GM23338 (cell line): ENCODE data around the gene PLXND1. TPM values are rescaled to one million over a fixed set of nuclear protein-coding genes. Genes with fewer than 3 reads are reported as not detected.

ENCODE experiments used
- ATAC-seq: fragments of 200-7000 bp; cut with Tn5 transposase; 3 replicates; pipeline ENCODE4 v1.9.1; 2020
- DNase-seq: peaks from one replicate; pipeline ENCODE4 v3.0.0-alpha.2; 2015; ENCODE audit warnings: low spot score
- H2AFZ ChIP-seq: fragments of 200-600 bp; sonication (generic); 2 replicates; pipeline ENCODE4 v1.8.0; 2016; ENCODE audit warnings: antibody characterized with exemption, mild to moderate bottlenecking, moderate library complexity
- H3F3A ChIP-seq: fragments of 200-600 bp; sonication (generic); replicated peaks from 2 replicates; pipeline ENCODE4 v1.8.0; 2017; ENCODE audit warnings: antibody characterized with exemption, mixed run types, low read depth
- H3K27ac ChIP-seq: fragments of 200-600 bp; sonication (generic); 2 replicates; pipeline ENCODE4 v1.6.1; 2016; ENCODE audit warnings: low read depth
- H3K27me3 ChIP-seq: fragments of 200-600 bp; sonication (generic); 2 replicates; pipeline ENCODE4 v1.8.0; 2016; ENCODE audit warnings: mild to moderate bottlenecking, mixed run types, moderate library complexity; ENCODE audit not compliant: insufficient read depth
- H3K36me3 ChIP-seq: fragments of 200-600 bp; sonication (generic); 2 replicates; pipeline ENCODE4 v1.8.0; 2016; ENCODE audit warnings: mild to moderate bottlenecking; ENCODE audit not compliant: insufficient read depth
- H3K4me1 ChIP-seq: fragments of 200-600 bp; sonication (generic); 2 replicates; pipeline ENCODE4 v1.8.0; 2016; ENCODE audit warnings: mild to moderate bottlenecking, moderate library complexity; ENCODE audit not compliant: insufficient read depth
- H3K4me2 ChIP-seq: fragments of 200-600 bp; sonication (generic); 2 replicates; pipeline ENCODE4 v1.7.1; 2017; ENCODE audit warnings: mixed run types
- H3K4me3 ChIP-seq: fragments of 200-600 bp; sonication (generic); 2 replicates; pipeline ENCODE4 v1.6.1; 2016; ENCODE audit warnings: mixed run types
- H3K79me2 ChIP-seq: fragments of 200-600 bp; sonication (generic); replicated peaks from 2 replicates; pipeline ENCODE4 v1.8.0; 2017; ENCODE audit warnings: mild to moderate bottlenecking; ENCODE audit not compliant: insufficient read depth
- H3K9me2 ChIP-seq: fragments of 200-600 bp; sonication (generic); 2 replicates; pipeline ENCODE4 v1.8.0; 2017; ENCODE audit not compliant: insufficient read depth
- H4K20me1 ChIP-seq: fragments of 200-600 bp; sonication (generic); replicated peaks from 2 replicates; pipeline ENCODE4 v1.8.0; 2017; ENCODE audit warnings: mild to moderate bottlenecking; ENCODE audit not compliant: insufficient read depth
- H3K27ac Mint-ChIP-seq: 2 replicates; pipeline ENCODE4 v1.8.0; 2020; ENCODE audit warnings: inconsistent platforms, mild to moderate bottlenecking, moderate library complexity, mixed read lengths
- H3K27me3 Mint-ChIP-seq: 3 replicates; pipeline ENCODE4 v1.8.0; 2022; ENCODE audit warnings: low read depth, mild to moderate bottlenecking, moderate library complexity, mixed read lengths, inconsistent platforms; ENCODE audit not compliant: insufficient read depth, poor library complexity
- H3K36me3 Mint-ChIP-seq: 3 replicates; pipeline ENCODE4 v1.8.0; 2021; ENCODE audit warnings: low read depth, mild to moderate bottlenecking, inconsistent platforms, moderate library complexity, mixed read lengths
- H3K4me1 Mint-ChIP-seq: 3 replicates; pipeline ENCODE4 v1.8.0; 2020; ENCODE audit warnings: mild to moderate bottlenecking, inconsistent platforms, mixed read lengths
- H3K4me3 Mint-ChIP-seq: 3 replicates; pipeline ENCODE4 v1.8.0; 2021; ENCODE audit warnings: moderate library complexity, mild to moderate bottlenecking, inconsistent platforms, mixed read lengths
- H3K9me3 Mint-ChIP-seq: 3 replicates; pipeline ENCODE4 v1.8.0; 2020; ENCODE audit warnings: moderate library complexity, mild to moderate bottlenecking, inconsistent platforms, mixed read lengths
- CTCF ChIP-seq, 2 experiments: fragments of 200-600 bp in 1 of 2; sonication (generic) in 1 of 2; conservative IDR thresholded peaks; 2 replicates each; pipeline versions ENCODE4 v1.5.1 to v1.6.1; 2016 to 2017; ENCODE audit warnings: antibody characterized with exemption in 2 of 2, low read depth in 2 of 2, mild to moderate bottlenecking in 2 of 2, moderate library complexity in 1 of 2
- ETS1 ChIP-seq: IDR thresholded peaks from 2 replicates; pipeline ENCODE4 v1.6.1; 2016; ENCODE audit warnings: antibody characterized with exemption
- POLR2AphosphoS5 ChIP-seq: IDR thresholded peaks from 2 replicates; pipeline ENCODE4 v1.6.1; 2016; ENCODE audit warnings: antibody characterized with exemption, low read depth
- ZNF114 ChIP-seq: fragments of 250-450 bp; sonication (Bioruptor Pico); IDR thresholded peaks from 2 replicates; pipeline ENCODE4 v1.5.0; 2020; ENCODE audit warnings: mild to moderate bottlenecking, moderate library complexity
- polyA plus RNA-seq: library from polyadenylated mRNA; unstranded; fragments of >200 nt; fragmentation: Nextera tagmentation; extraction: Ambion mirVana; gene quantifications from 2 replicates; pipeline ENCODE4 v1.2.1, GENCODE V29; 2016
- total RNA-seq: library from RNA; depleted of rRNA; stranded (reverse); fragments of >200 nt; shearing (Covaris generic); gene quantifications from 2 replicates; pipeline ENCODE4 v1.2.3, GENCODE V29; 2014
- TF ChIP-seq, protein P1 (sequence below): fragments of 250-450 bp; sonication (Bioruptor Pico); IDR thresholded peaks from 2 replicates; pipeline ENCODE4 v1.5.0; 2020; ENCODE audit warnings: mild to moderate bottlenecking, moderate library complexity

The PLXND1 gene
- total and polyA plus RNA-seq, 2 experiments from 2014 or later: 13.3 to 60.4 TPM

DNA sequence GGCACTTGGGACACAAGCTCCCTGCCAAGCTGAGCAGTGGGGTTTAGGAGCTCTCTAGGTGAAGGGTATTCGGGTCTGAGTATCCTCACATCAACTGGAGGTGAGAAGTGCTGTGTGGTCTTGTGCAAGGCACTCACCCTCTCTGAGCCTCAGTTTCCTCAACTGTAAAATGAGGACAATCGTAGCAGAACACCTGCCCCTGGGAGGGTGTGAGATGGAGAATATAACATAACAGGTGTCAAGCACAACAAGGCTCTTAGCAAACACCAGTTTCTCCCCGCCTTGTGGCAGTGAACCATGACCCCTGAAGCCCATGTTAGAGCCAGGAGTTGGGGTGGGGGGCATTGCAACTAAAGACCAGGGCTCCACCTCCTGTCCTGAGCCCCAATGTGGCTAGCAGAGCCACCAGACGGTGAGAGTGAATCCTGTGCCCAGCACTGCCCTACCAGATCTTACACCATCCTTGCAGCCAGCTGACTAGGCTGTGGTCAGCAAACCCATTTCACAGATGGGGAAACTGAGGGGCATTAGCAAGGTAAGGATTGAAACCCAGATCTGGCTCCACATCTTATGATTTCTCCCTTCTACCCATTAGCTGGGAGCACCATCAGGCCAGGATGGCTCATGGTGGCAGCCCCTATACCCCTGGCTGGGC is 2.6 kb upstream of the PLXND1 start:
- Mint-ChIP-seq H3K27ac (no peak overlapping the region), H3K4me1 (peaks cover 40% of the 10 kb centered on the region)

GRCh38 chr3:129608087-129608935 is 1.8 kb upstream of the PLXND1 start:
- peaks cover 14% of the 10 kb centered on the region for H3F3A ChIP-seq
- H3K4me3 ChIP-seq: no peak overlapping the region
- DNase-seq: peak; percentile 78
- peaks cover 40% of the 10 kb centered on the region; the same call in 1 of the 2 replicates for H3K4me1 ChIP-seq
- TF ChIP-seq CTCF (conservative IDR thresholded peaks at IDR 0.05; ENCODE audit: low read depth in 2 of 2) (peak; percentile 37 to 86), ETS1 (peak; percentile 27; the same call in 1 of the 2 replicates)
- TF ChIP-seq, protein P1, sequence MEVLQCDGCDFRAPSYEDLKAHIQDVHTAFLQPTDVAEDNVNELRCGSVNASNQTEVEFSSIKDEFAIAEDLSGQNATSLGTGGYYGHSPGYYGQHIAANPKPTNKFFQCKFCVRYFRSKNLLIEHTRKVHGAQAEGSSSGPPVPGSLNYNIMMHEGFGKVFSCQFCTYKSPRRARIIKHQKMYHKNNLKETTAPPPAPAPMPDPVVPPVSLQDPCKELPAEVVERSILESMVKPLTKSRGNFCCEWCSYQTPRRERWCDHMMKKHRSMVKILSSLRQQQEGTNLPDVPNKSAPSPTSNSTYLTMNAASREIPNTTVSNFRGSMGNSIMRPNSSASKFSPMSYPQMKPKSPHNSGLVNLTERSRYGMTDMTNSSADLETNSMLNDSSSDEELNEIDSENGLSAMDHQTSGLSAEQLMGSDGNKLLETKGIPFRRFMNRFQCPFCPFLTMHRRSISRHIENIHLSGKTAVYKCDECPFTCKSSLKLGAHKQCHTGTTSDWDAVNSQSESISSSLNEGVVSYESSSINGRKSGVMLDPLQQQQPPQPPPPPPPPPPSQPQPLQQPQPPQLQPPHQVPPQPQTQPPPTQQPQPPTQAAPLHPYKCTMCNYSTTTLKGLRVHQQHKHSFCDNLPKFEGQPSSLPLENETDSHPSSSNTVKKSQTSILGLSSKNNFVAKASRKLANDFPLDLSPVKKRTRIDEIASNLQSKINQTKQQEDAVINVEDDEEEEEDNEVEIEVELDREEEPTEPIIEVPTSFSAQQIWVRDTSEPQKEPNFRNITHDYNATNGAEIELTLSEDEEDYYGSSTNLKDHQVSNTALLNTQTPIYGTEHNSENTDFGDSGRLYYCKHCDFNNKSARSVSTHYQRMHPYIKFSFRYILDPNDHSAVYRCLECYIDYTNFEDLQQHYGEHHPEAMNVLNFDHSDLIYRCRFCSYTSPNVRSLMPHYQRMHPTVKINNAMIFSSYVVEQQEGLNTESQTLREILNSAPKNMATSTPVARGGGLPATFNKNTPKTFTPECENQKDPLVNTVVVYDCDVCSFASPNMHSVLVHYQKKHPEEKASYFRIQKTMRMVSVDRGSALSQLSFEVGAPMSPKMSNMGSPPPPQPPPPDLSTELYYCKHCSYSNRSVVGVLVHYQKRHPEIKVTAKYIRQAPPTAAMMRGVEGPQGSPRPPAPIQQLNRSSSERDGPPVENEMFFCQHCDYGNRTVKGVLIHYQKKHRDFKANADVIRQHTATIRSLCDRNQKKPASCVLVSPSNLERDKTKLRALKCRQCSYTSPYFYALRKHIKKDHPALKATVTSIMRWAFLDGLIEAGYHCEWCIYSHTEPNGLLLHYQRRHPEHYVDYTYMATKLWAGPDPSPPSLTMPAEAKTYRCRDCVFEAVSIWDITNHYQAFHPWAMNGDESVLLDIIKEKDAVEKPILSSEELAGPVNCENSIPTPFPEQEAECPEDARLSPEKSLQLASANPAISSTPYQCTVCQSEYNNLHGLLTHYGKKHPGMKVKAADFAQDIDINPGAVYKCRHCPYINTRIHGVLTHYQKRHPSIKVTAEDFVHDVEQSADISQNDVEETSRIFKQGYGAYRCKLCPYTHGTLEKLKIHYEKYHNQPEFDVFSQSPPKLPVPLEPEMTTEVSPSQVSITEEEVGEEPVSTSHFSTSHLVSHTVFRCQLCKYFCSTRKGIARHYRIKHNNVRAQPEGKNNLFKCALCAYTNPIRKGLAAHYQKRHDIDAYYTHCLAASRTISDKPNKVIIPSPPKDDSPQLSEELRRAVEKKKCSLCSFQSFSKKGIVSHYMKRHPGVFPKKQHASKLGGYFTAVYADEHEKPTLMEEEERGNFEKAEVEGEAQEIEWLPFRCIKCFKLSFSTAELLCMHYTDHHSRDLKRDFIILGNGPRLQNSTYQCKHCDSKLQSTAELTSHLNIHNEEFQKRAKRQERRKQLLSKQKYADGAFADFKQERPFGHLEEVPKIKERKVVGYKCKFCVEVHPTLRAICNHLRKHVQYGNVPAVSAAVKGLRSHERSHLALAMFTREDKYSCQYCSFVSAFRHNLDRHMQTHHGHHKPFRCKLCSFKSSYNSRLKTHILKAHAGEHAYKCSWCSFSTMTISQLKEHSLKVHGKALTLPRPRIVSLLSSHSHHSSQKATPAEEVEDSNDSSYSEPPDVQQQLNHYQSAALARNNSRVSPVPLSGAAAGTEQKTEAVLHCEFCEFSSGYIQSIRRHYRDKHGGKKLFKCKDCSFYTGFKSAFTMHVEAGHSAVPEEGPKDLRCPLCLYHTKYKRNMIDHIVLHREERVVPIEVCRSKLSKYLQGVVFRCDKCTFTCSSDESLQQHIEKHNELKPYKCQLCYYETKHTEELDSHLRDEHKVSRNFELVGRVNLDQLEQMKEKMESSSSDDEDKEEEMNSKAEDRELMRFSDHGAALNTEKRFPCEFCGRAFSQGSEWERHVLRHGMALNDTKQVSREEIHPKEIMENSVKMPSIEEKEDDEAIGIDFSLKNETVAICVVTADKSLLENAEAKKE (CRISPR knock-in tag): no peak
- Mint-ChIP-seq H3K4me1 (peaks cover 47% of the 10 kb centered on the region), H3K9me3 (no peaks in the 10 kb centered on the region; the same call in 2 of the 3 replicates), H3K27ac (no peak overlapping the region), H3K4me3 (peak overlapping the region; percentile 1; the same call in 1 of the 3 replicates), H3K27me3 (peaks cover 38% of the 10 kb centered on the region), H3K36me3 (no peaks in the 10 kb centered on the region)
- H3K27me3 ChIP-seq: peaks cover 42% of the 10 kb centered on the region
- peak; percentile 17 for ATAC-seq
- H3K9me2 ChIP-seq: no peaks in the 10 kb centered on the region
- no peaks in the 10 kb centered on the region for H3K36me3 ChIP-seq
- H2AFZ ChIP-seq: no peak overlapping the region
- H3K27ac ChIP-seq: no peak overlapping the region
- H3K79me2 ChIP-seq: peaks cover 4% of the 10 kb centered on the region; the same call in 1 of the 2 replicates
- peaks cover 7% of the 10 kb centered on the region for H4K20me1 ChIP-seq
- peak overlapping the region; percentile 94 for H3K4me2 ChIP-seq

More for the DNA sequence above, 2.6 kb upstream of the PLXND1 start:
- Histone ChIP-seq H3K4me3 (no peak overlapping the region), H3K36me3 (no peaks in the 10 kb centered on the region), H3K4me2 (0 out of 2 replicates have a peak overlapping the region, but pooled peaks have one; percentile 66), H3K4me1 (peaks cover 34% of the 10 kb centered on the region; the same call in 1 of the 2 replicates), H3K9me2 (no peaks in the 10 kb centered on the region), H4K20me1 (peaks cover 6% of the 10 kb centered on the region), H3K27ac (no peak overlapping the region), H3F3A (peaks cover 13% of the 10 kb centered on the region), H3K27me3 (peaks cover 39% of the 10 kb centered on the region), H2AFZ (no peak overlapping the region), H3K79me2 (peaks cover 4% of the 10 kb centered on the region; the same call in 1 of the 2 replicates)
- no peaks in the 10 kb centered on the region for H3K36me3 Mint-ChIP-seq
- DNase-seq (no peak), ATAC-seq (no peak)
- H3K4me3 Mint-ChIP-seq: peak overlapping the region; percentile 0; the same call in 1 of the 3 replicates
- H3K27me3 Mint-ChIP-seq: peaks cover 37% of the 10 kb centered on the region
- H3K9me3 Mint-ChIP-seq: no peaks in the 10 kb centered on the region; the same call in 2 of the 3 replicates
- no peak for TF ChIP-seq ZNF114 (CRISPR knock-in tag)
- TF ChIP-seq POLR2AphosphoS5: no peak
